GM12878 (cell line): ENCODE data around the gene AJM1. TPM values are rescaled to one million over a fixed set of nuclear protein-coding genes. Genes with fewer than 3 reads are reported as not detected.

Experiments
- ATAC-seq: fragments of 200-7000 bp; cut with Tn5 transposase; 3 replicates; pipeline ENCODE4 v1.9.1; 2020; ENCODE audit warnings: mild to moderate bottlenecking, moderate library complexity
- BruUV-seq: library from RNA; stranded (reverse); fragments of 400-500 nt; replicated peaks from 2 replicates; lab custom pipeline; 2021; lab: Mats Ljungman, UMichigan
- CTCF ChIA-PET: fragments of 300-600 bp; sonication (Branson Sonifier 250); formaldehyde crosslinking; extraction: SDS; loops from one replicate; lab custom pipeline; 2021; ENCODE audit warnings: inconsistent platforms; lab: Yijun Ruan, JAX
- POLR2A ChIA-PET: fragments of 350-600 bp; formaldehyde crosslinking; extraction: SDS; loops from one replicate; lab custom pipeline; 2021; ENCODE audit warnings: inconsistent platforms; lab: Charles Lee
- RAD21 ChIA-PET: fragments of 300-600 bp; sonication (Branson Sonifier 250); formaldehyde crosslinking; loops from one replicate; lab custom pipeline; 2023; ENCODE audit warnings: antibody characterized with exemption; ENCODE audit not compliant: unreplicated experiment; lab: Charles Lee
- SMC1A ChIA-PET: fragments of 300-600 bp; sonication (Branson Sonifier 250); formaldehyde crosslinking; loops from one replicate; lab custom pipeline; 2023; ENCODE audit not compliant: unreplicated experiment, uncharacterized antibody; lab: Charles Lee
- DNase-seq: peaks from one replicate; pipeline ENCODE4 v3.0.0-alpha.2; 2011; ENCODE audit warnings: low read depth, low spot score
- FAIRE-seq: peaks from 3 replicates; lab custom pipeline; 2011; peaks lifted over from hg19 to GRCh38; lab: Jason Lieb, UNC
- H2AFZ ChIP-seq: 2 replicates; pipeline ENCODE4 v1.6.0; 2011; ENCODE audit warnings: low read depth, low read length, control low read depth; ENCODE audit not compliant: control insufficient read depth
- H3K27ac ChIP-seq: 2 replicates; pipeline ENCODE4 v1.5.1; 2011; ENCODE audit warnings: control low read depth; ENCODE audit not compliant: control insufficient read depth, insufficient read depth
- H3K27me3 ChIP-seq, 2 experiments: replicated peaks in 1 of 2; 2 replicates each; pipeline versions ENCODE4 v1.6.0 to v1.6.1; 2011; ENCODE audit warnings: low read length in 1 of 2; ENCODE audit not compliant: control insufficient read depth in 2 of 2, insufficient read depth in 2 of 2
- H3K36me3 ChIP-seq, 2 experiments: 2 replicates each; pipeline ENCODE4 v1.5.1; 2011; ENCODE audit warnings: low read length in 1 of 2; ENCODE audit not compliant: control insufficient read depth in 2 of 2, insufficient read depth in 2 of 2
- H3K4me1 ChIP-seq: 2 replicates; pipeline ENCODE4 v1.6.1; 2011; ENCODE audit warnings: mild to moderate bottlenecking, low read length, moderate library complexity, mixed read lengths; ENCODE audit not compliant: control insufficient read depth, insufficient read depth
- H3K4me2 ChIP-seq: 2 replicates; pipeline ENCODE4 v1.6.0; 2011; ENCODE audit warnings: control low read depth; ENCODE audit not compliant: control insufficient read depth, insufficient read depth
- H3K4me3 ChIP-seq: fragments of 200-600 bp; sonication (generic); 2 replicates; pipeline ENCODE4 v1.5.1; 2016
- H3K79me2 ChIP-seq: 2 replicates; pipeline ENCODE4 v1.6.0; 2011; ENCODE audit warnings: low read length; ENCODE audit not compliant: control insufficient read depth, insufficient read depth
- H3K9ac ChIP-seq: 2 replicates; pipeline ENCODE4 v1.8.0; 2011; ENCODE audit warnings: low read length, control low read depth, mixed read lengths; ENCODE audit not compliant: control insufficient read depth, insufficient read depth
- H3K9me3 ChIP-seq: replicated peaks from 3 replicates; pipeline ENCODE4 v1.5.1; 2011; ENCODE audit warnings: mild to moderate bottlenecking, low read length; ENCODE audit not compliant: control insufficient read depth, insufficient read depth
- H4K20me1 ChIP-seq: 2 replicates; pipeline ENCODE4 v1.6.0; 2011; ENCODE audit not compliant: control insufficient read depth, insufficient read depth
- BHLHE40 ChIP-seq, 2 experiments: fragments of 450-650 bp in 1 of 2; IDR thresholded peaks; 2 replicates each; pipeline ENCODE4 v1.6.1; 2011 to 2017; ENCODE audit warnings: low read depth in 2 of 2, borderline replicate concordance in 1 of 2, improper control_type of control experiment in 1 of 2, low read length in 1 of 2, mild to moderate bottlenecking in 1 of 2
- NFYA ChIP-seq: IDR thresholded peaks from 2 replicates; pipeline ENCODE4 v1.6.1; 2011; ENCODE audit warnings: low read depth, mild to moderate bottlenecking, low read length, improper control_type of control experiment, borderline replicate concordance
- WGBS: methylation state at CpG from one replicate; pipeline ENCODE4 v1.1.6; 2016; ENCODE audit warnings: low lambda C conversion rate; ENCODE audit not compliant: insufficient replicate concordance, insufficient coverage; ENCODE audit errors: missing lambda C conversion rate; 5-methylcytosine and 5-hydroxymethylcytosine counted together
- in situ Hi-C: fragments of 300-500 bp; cut with MboI; formaldehyde crosslinking; loops from 9 replicates; pipeline ENCODE4 v1.14.3; 2018; ENCODE audit warnings: mixed read lengths
- intact Hi-C: fragments of 100-400 bp; cut with micrococcal nuclease; formaldehyde crosslinking; loops from one replicate; pipeline ENCODE4 v1.14.2; 2022; ENCODE audit not compliant: unreplicated experiment
- polyA plus RNA-seq, 11 experiments: library from polyadenylated mRNA; depleted of rRNA in 4 of 11; unstranded in 6 of 11; stranded (reverse) in 5 of 11; fragments of >200 nt; fragmentation: Nextera tagmentation in 4 of 11; fragmentation: Illumina TruSeq in 1 of 11; extraction: Ambion mirVana in 4 of 11; extraction: Trizol in 1 of 11; gene quantifications; 1 replicate in 1 of 11; 2 replicates in 10 of 11; pipeline versions ENCODE4 v1.2.1 to v1.2.3, GENCODE V29; 2011 to 2016; ENCODE audit warnings: inconsistent platforms in 2 of 11, missing spikeins in 2 of 11, low read depth in 1 of 11
- total RNA-seq, 4 experiments: library from RNA; depleted of rRNA in 3 of 4; stranded (reverse); fragments of >200 nt in 3 of 4; fragmentation: Illumina TruSeq in 1 of 4; extraction: Trizol in 1 of 4; gene quantifications; 2 replicates each; pipeline versions ENCODE4 v1.2.1 to v1.2.3, GENCODE V29; 2013 to 2021

The AJM1 gene
- total and polyA plus RNA-seq, 10 of the 15 experiments (the other 5 are each of a cell fraction or from before 2014, with no cell fraction given), result 0.06 to 2.5 (median 1.0) TPM; not detected in 2

- Histone ChIP-seq H3K36me3 (no peaks in the 10 kb centered on the region), H3K79me2 (peaks cover 7% of the 10 kb centered on the region; the same call in 1 of the 2 replicates), H3K9me3 (peaks cover 4% of the 10 kb centered on the region; the same call in 1 of the 3 replicates), H3K27me3 (no peaks in the 10 kb centered on the region; a peak in 1 of 4 replicates), H3K9ac (no peak overlapping the region), H3K27ac (no peak overlapping the region), H3K4me3 (no peak overlapping the region), H4K20me1 (no peaks in the 10 kb centered on the region; the same call in 1 of the 2 replicates), H3K4me2 (no peak overlapping the region), H3K4me1 (peaks cover 8% of the 10 kb centered on the region), H2AFZ (no peak overlapping the region)
- ATAC-seq, result no peak
- RAD21 ChIA-PET, result interaction anchor here (4.1 kb wide), 1 partner anchor 54 kb away, joined by 16 read pairs; no protein-coding TSS in a partner anchor
- no peak for FAIRE-seq
- SMC1A ChIA-PET, result interaction anchor here (2.4 kb wide), 1 partner anchor 57 kb away, joined by 6 read pairs; no protein-coding TSS in a partner anchor
- POLR2A ChIA-PET, result no interaction called here
- 47% methylated on average over 52 of the region's 88 CpGs for WGBS
- DNase-seq, result no peak
- TF ChIP-seq BHLHE40 (IDR thresholded peaks at IDR 0.05; ENCODE audit: borderline replicate concordance in 1 of 2, low read depth in 2 of 2, low read length in 1 of 2) (peak in 1 of 2 experiments; percentile 55; a peak in 1 of 4 replicates), NFYA (no peak)
- intact Hi-C loops (loop anchor here (5.0 kb wide), 2 partner anchors 37 to 192 kb away; no protein-coding TSS in a partner anchor), in situ Hi-C loops (no loop called here)
- no TSS peak for BruUV-seq
- CTCF ChIA-PET, result interaction anchor here (0.8 to 4.5 kb wide), 4 partner anchors 40 to 190 kb away, joined by 3 to 46 read pairs (median 20); partner anchors contain the start of genes CLIC3 and TRAF2
Observed at GRCh38 chr9:136844761-136845464, 2.6 kb downstream of the AJM1 start.
